B cell (primary cell): ENCODE results near the gene ADAM12.

Source experiments
- CTCF ChIP-seq: fragments of 200-600 bp; IDR thresholded peaks from one replicate; pipeline ENCODE4 v1.8.0; 2022; ENCODE audit warnings: antibody characterized with exemption, mild to moderate bottlenecking
- EZH2 ChIP-seq: IDR thresholded peaks from 2 replicates; pipeline ENCODE4 v1.6.1; 2012; ENCODE audit warnings: borderline replicate concordance, low read depth, mild to moderate bottlenecking, moderate library complexity, low read length; ENCODE audit not compliant: insufficient read depth, poor library complexity, severe bottlenecking

GRCh38 chr10:126243971-126244370 lies 144.3 kb downstream of the ADAM12 start:
- no peak for TF ChIP-seq CTCF
- TF ChIP-seq EZH2, result no peak
